HG02885 (cell line): ENCODE measurements around the gene AP4S1.
"Not testable (repeated sequence)": the region's sequence is repeated elsewhere in the genome, so short reads cannot be mapped to it uniquely, and the experiment has no call there.

Experiments
- ATAC-seq: cut with Tn5 transposase; IDR thresholded peaks from one replicate; pipeline ENCODE4 v1.9.1; 2021; ENCODE audit warnings: mild to moderate bottlenecking; ENCODE audit not compliant: unreplicated experiment, poor library complexity

The AP4S1 gene, protein sequence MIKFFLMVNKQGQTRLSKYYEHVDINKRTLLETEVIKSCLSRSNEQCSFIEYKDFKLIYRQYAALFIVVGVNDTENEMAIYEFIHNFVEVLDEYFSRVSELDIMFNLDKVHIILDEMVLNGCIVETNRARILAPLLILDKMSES

DNA sequence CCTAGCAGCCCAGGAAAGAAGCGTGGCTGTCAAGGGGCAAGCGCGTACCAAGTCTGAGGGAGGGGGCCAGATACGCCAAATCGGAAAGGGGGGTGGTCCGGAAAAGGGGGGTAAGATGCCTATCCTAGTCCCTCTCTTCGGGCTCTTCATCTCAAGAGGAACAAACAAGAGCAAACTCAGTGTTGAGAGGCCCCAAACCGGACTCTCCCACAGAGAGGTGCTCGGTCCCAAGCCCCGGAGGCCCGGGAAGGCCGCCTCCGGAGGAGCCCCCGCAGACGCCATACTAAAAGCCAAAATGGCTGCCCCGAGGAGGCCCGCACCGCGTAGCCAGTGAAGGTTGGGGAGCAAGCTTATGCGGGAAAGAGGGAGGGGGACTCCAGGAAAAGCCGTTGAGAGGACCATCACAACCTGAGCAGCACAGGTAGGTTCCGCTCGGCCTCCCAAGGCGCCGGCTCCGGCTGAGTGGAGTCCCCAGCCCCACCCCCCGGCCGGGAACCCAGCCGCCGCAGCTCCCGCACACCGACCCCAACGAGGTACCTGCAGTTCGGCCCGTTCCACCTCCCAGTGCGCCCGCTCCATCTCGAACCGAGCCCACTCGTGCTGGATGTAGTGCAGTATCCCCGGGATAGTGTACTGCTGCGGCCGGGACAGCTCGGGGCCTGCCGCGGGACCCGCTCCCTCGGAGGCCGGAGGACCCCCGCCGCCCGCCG, at the start of gene AP4S1:
Gene AP4S1 (plus strand): TSS at position 283 of the 710 bp plus-strand sequence. CDS start 40,548 bp downstream, outside the sequence.
- peak; percentile 23 for ATAC-seq

DNA sequence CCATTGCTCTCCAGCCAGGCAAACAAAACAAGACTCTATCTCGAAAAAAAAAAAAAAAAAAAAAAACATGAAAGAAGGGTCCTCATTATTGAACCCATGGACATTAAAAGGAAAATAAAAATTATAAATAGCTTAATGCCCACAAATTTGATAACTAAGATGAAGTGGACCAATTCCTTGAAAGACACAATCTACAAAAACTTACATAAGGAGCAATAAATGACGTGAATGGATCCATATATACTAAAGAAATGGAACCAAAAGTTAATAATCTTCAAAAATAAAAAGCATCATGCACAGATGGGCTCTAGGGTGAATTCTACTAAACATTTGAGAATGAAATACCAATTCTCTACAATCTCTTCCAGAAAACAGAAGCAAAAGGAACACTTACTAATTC, 47.7 kb upstream of the AP4S1 start:
- no peak for ATAC-seq

DNA sequence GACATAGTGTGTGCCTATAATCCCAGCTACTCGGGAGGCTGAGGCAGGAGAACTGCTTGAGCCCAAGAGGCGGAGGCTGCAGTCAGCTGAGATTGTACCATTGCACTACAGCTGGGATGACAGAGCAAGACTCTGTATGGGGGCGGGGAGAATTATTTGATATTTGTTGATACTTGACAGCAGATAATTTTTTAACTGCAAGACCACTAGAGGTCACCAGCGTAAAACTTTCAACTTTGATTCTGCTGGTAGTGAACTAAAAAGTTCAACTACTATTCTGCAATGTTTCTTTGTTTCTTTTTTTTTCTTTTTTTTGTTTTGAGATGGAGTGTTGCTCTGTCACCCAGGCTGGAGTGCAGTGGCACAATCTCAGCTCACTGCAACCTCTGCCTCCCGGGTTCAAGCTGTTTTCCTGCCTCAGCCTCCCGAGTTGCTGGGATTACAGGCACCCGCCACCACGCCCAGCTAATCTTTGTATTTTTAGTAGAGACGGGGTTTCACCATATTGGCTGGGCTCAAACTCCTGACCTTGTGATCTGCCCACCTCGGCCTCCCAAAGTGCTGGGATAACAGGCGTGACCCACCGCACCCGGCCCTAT, 45.2 kb upstream of the AP4S1 start:
- ATAC-seq: not testable (repeated sequence)

DNA sequence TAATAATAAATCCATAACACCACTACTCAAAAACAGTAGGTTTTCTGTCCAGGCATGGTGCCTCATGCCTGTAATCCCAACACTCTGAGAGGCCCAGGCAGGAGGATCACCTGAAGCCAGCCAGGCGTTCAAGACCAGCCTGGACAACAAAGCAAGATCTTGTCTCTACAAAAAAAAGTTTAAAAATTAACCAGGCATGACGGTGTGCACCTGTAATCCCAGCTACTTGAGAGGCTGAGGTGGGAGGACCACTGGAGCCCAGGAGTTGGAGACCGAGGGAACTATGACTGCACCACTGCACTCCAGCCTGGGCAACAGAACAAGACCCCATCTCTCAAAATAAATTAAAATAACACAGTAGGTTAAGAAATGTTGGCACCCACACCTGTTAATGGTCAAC, 44.5 kb upstream of the AP4S1 start:
- ATAC-seq: no peak

DNA sequence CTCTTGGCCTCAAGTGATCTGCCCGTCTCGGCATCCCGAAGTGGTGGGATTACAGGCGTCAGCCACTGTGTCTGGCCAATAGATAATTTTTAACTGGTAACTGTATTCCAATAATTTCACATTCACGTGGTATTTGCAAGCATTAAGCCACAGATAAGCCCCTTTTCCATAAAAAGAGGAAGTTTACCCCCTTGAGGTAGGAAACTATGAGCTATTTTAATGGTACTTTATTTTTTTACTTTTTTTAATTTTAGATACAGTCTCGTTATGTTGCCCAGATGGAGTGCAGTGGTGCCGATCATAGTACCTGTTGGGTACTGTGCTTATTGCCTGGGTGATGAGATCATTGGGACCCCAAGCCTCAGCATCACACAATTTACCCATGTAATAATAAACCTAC, 42.9 kb upstream of the AP4S1 start:
- ATAC-seq: no peak

DNA sequence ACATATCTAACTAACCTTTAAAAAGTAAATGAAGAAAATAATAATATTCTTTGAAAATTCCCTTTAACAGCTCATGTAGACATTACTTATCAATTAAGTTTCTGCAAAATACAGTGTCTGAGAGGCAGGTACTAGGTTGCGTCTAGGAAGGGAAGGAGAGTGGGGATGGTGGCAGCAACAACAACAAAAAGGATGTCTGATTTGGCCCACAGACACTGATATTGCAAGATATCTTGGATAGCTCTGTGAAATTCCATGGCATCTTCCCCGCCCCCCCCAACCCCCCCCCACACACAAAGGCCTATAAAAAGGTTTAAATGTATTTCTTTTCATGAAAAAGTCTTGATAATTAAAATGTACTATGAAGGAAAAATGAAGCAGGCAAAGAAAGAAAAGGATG, 41.6 kb upstream of the AP4S1 start:
- no peak for ATAC-seq

DNA sequence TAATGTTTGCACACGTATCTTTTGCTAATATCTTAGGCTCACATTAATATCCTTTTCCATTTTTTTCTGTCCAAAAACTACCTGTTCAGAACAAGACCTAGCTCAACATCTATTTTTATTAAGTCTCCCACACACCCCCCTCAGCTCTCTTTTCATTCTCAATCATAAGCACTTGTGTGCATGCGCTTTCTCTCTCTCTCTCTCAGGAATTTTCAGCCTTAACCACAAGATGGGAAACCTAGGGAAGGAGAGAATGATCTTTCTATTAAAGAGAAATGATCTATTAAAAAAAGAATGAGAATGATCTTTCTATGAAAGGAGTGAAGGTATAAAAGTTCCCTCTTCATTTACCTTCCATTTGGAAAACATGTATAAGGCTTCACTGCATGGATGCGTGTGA, 39.7 kb upstream of the AP4S1 start:
- no peak for ATAC-seq

DNA sequence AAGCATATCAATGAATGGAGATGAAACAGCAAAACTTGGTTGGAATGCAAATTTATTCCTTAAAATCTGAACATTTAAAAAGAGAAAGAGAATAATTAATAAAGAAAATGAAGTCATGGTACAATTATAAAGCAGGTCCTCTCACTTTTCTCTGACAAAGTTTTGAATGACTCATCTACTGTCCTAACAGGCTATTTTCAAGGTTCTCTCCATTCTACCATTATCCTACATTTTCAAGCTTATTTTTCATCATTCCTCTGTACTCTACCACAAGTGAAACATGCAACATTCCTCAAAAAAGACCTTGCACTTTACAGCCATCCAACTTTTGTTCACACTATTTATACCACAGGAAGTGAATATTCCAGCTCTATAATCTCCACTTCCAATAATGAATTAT, 36.9 kb upstream of the AP4S1 start:
- no peak for ATAC-seq

DNA sequence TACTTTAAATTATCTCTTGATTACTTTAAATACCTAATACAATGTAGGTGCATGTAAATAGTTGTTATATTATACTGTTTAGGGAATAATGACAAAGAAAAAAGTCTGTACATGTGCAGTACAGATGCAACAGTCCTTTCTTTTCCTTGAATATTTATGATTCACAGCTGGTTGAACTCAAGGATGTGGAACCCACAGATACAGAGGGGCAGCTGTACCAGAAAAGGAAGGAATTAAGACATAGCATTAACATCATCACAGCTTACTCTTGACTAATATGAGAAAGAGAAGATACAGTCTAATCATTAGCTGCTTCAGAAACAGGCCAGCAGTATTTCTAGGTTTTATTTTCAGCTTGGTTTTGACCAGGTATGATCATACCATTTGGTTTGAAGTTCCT, 34.7 kb upstream of the AP4S1 start:
- no peak for ATAC-seq

DNA sequence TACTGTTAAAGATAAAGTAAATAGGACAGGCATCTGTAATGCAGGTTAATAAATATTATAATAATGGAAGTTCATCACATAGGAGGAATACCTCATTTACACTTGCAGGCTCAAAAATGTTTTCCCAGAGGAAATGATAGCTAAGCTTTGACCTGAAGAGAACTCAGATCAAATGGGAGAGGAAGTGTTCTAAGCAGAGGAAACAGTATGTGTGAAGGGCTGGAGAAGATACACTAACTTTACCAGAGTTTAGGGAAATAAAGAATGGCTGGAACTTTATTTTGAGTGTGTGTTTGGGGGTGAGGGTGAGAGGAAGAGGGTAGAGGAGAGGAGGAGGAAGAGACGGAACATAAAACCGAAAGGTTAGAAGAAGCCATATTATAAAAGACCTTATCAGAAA, 34.0 kb upstream of the AP4S1 start:
- no peak for ATAC-seq

DNA sequence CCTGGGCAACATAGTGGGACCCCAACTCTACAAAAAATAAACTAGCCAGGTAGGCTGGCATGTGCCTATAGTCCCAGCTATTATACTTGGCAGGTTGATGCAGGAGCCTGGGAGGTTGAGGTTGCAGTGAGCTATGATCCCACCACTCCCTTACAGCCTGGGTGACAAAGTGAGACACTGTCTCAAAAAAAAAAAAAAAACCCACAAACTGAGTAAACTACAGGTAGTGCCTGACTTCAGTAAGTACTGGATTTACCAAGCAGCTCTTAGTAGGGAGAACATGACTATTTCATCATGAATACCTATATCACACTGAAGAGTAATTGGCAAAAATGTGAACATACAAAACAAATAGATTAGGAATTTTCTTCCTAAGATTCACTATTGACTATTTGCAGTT, 32.4 kb upstream of the AP4S1 start:
- ATAC-seq: no peak

DNA sequence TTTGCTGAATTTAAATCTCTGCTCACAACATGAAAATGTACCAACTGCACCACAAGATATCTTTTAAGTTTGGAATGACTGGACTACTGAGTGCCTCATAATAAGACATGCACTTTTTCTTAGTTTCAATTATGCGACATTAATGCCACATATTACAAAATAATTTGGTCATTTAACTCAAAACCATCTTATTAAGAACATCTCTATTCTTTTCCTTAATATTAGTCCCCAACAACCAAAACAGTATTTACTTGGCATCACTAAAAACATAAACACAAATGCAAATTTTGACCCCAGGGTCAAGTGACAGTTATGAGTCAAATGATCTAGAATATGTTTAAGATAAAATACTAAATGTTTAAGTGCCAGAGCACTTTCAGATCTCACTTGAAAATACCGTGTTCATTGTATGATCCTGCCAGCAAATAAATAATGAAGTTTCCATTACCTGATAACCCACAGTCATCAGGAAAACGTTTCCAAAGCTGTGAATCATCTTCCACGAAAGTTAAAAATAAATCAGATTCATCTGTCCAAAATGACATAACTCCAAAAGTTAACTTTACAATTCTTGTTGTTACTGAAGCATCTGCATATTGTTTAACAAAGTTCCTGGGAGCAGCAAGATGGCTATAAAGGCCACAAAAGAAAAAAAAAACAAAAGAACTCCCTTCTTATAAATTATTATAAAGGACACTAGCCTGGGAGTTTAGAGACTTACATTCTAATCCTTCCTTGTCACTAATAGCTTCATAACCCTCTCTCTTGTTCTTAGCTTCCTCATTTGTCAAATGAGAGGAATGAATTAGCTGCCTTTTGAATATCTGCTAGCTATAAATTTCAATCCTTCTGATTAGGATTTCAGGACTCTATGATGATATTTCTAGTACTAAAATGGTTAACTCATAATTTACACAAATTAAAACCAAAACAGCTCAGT, 30.5 kb upstream of the AP4S1 start:
- ATAC-seq: peak; percentile 62

DNA sequence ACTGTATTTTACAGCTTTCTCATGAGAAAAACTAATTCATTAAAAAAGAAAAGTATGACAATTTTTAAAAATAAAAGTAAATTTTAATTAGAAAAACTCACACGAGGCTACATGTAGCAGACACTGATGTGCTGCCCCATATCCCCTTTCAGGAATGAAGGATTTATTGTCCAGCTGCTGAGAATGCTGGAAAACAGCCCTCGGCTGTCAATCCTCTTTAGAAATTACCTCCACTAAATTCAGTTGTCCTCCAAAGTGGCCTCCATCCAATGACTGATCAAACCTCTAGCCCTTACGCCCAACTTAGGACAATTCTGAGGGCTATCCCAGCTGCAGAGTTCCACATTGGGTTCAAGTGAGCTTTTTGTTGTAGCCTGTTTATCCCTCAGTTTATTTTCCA, 29.8 kb upstream of the AP4S1 start:
- ATAC-seq: no peak

DNA sequence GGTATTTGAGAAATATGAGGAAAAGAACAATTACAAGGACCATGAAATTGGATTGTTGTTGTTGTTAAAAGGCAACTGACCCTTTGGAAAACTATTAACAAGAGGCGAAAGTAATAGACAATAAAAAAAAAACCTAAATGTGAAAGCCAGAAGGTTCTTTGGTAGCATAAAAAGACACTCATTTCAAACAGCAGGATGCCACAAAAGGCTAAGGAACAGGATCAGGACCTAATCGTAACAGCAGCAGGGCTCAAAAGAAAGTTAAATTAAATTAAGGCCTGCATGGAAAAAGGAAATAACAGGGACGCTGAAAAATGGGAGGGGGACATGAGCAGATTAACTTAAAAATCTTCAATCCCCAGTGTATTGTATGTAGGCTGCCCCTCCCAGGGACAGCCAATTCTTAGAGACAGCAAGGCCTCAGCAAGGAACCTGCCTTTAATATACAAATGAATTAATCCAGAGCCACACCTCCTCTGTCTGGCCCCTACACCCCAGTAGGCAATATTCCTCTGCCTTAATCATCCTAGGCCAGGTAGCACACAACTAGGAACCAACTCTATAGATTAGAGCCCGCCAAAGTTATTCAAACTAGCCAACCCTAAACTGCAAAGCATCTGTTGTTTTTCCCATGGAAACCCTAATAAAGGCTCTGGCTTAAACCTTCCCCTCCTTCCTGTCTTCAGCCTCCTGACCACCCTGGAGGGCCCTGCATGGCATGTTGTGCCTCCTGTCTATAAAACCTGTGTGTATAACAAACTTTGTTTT, 28.4 kb upstream of the AP4S1 start:
- no peak for ATAC-seq

DNA sequence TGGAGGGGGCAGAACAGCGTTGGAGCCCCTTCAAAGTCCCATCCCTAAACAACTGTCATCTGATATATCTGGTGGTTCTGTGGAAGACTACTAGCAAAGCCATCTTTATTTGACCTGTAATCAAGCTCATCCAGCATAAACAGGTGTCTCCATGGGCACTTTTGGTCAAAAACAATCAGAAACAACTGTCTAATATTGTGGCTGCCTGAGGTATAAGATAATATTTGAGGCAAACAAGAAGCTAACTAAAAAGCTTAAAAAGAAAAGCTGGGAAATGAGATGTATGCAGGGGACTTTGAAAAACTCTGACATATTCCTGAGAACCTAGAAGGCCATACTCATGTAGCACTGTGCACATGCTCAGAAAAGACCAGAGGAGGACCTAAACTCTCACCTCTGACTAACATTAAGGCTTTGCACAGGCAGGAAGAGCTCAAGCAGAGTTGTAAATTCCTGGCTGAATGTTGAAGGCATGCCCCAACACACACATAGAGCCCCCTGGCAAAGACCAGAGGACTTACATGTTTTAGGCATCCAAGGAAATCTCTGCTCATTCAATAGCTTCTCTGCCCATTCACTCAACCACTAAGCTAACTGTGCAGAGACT, 27.2 kb upstream of the AP4S1 start:
- ATAC-seq: no peak

DNA sequence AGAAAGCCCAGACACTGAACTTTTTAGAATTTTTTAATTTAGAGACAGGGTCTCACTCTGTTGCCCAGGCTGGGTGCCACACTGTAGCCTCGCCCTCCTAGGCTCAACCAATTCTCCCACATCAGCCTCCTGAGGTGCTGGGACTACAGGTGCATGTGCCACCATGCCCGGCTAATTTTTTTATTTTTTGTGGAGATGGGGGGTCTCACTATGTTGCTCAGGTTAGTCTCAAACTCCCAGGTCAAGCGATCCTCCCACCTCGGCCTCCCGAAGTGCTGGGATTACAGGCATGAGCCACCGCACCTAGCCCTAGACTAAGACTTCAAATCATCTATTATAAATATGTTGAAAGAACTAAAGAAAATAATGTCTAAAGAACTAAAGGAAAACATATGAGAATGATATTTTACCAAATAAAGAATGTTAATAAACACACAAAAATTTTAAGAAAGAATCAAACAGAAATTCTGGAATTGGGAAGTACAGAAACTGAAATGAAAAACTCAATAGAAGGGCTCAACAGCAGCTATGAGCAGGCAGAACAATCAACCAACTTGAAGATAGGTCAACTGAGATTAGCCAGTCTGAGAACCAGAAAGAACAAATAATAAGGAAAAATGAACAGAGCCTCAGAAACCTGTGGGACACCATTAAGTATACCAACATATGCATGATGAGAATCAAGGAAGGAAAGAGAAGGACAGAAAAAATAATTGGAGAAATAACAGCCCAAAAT, 26.2 kb upstream of the AP4S1 start:
- ATAC-seq: no peak

DNA sequence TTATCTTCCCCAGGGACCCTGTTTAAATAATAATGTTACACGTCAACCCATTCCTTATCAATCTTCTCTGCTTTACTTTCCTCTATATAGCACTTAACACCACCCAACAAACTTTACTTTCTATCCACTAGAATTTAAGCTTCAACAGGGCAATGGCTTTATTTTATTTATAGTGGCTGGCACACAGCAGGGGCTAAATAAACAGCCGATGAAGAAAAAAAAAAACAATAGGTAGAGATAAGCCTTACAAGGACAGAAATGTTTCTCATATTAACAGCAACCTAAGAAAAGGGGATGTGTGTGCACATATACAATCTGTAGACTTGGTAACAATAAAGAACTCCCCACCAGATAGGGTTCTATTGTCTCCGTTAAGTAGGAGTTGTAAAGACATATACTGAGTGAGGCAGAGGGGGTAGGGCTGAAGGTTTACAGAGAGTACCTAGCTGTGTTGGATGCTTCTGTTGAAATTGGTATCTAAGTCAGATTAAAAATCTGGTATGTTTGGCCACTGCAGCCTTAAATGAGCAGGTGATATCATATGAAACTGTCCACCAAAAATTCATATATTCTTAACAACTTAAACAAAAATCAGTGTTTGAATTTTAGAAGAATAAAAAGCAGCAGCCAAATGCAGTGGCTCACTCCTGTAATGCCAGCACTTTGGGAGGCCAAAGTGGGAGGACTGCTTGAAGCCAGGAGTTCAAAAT, 24.7 kb upstream of the AP4S1 start:
- no peak for ATAC-seq

DNA sequence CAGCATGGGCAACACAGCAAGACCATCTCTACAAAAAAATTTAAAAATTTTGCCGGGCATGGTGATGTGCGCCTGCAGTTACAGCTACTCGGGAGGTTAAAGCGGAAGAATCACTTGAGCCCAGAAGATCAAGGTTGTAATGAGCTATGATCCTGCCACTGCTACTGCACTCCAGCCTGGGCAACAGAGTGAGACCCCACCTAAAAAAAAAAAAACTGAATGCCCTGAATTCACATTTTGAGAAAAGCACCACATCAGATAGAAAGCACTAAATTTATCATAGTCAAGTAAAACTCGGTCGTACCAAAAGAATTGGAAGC, 24.1 kb upstream of the AP4S1 start:
- no peak for ATAC-seq

DNA sequence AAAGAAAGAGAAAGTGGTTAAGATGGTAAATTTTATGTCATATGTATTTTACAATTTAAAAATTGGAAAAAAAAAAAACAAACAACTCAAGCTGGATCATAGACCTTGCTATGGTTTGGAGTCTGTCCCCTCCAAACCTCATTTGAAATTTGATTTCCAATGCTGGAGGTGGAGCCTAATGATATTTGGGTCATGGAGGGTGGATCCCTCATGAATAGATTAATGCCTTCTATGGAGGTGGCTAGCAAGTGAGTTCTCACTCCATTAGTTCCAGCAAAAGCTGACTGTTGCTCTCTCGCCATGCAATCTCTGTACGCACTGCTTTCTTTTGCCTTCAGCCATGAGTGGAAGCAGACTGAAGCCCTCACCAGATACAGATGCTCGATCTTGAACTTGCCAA, 22.2 kb upstream of the AP4S1 start:
- ATAC-seq: no peak
